Astrocyte (in vitro differentiated cells and primary cell): ENCODE measurements around the gene PARL. TPM values are rescaled to one million over a fixed set of nuclear protein-coding genes. Genes with fewer than 3 reads are reported as not detected.

Source experiments
- DNase-seq: peaks from one replicate; pipeline ENCODE4 v3.0.0-alpha.2; 2010; ENCODE audit warnings: low read depth
- FAIRE-seq: peaks from 2 replicates; lab custom pipeline; 2011; peaks lifted over from hg19 to GRCh38; lab: Jason Lieb, UNC
- H2AFZ ChIP-seq: 2 replicates; pipeline ENCODE4 v1.6.0; 2012; ENCODE audit warnings: low read depth, low read length, inconsistent platforms
- H3K27ac ChIP-seq: 2 replicates; pipeline ENCODE4 v1.5.1; 2011; ENCODE audit warnings: low read depth, low read length, inconsistent platforms
- H3K27me3 ChIP-seq: 2 replicates; pipeline ENCODE4 v1.6.0; 2011; ENCODE audit warnings: low read length, inconsistent platforms; ENCODE audit not compliant: insufficient read depth
- H3K36me3 ChIP-seq: 2 replicates; pipeline ENCODE4 v1.5.1; 2011; ENCODE audit warnings: low read length, inconsistent platforms; ENCODE audit not compliant: insufficient read depth
- H3K4me1 ChIP-seq: 2 replicates; pipeline ENCODE4 v1.5.1; 2011; ENCODE audit warnings: low read length, inconsistent platforms; ENCODE audit not compliant: insufficient read depth
- H3K4me2 ChIP-seq: 2 replicates; pipeline ENCODE4 v1.6.0; 2012; ENCODE audit warnings: low read length, inconsistent platforms
- H3K4me3 ChIP-seq: 2 replicates; pipeline ENCODE4 v1.5.1; 2011; ENCODE audit warnings: low read depth, mild to moderate bottlenecking, low read length, inconsistent platforms; ENCODE audit not compliant: insufficient read depth
- H3K79me2 ChIP-seq: 2 replicates; pipeline ENCODE4 v1.6.0; 2012; ENCODE audit warnings: mild to moderate bottlenecking, low read length, inconsistent platforms; ENCODE audit not compliant: insufficient read depth
- H3K9ac ChIP-seq: 2 replicates; pipeline ENCODE4 v1.6.0; 2012; ENCODE audit warnings: mild to moderate bottlenecking, low read length, inconsistent platforms
- H3K9me3 ChIP-seq: 2 replicates; pipeline ENCODE4 v1.5.1; 2012; ENCODE audit warnings: low read depth, mild to moderate bottlenecking, low read length, inconsistent platforms; ENCODE audit not compliant: insufficient read depth
- H4K20me1 ChIP-seq: 2 replicates; pipeline ENCODE4 v1.6.0; 2012; ENCODE audit warnings: low read length, inconsistent platforms; ENCODE audit not compliant: insufficient read depth
- H3K27ac Mint-ChIP-seq: one replicate; pipeline ENCODE4 v1.8.0; 2021; ENCODE audit warnings: mild to moderate bottlenecking, mixed read lengths; ENCODE audit not compliant: unreplicated experiment
- H3K27me3 Mint-ChIP-seq: one replicate; pipeline ENCODE4 v1.8.0; 2021; ENCODE audit warnings: low read depth, mixed read lengths; ENCODE audit not compliant: unreplicated experiment
- H3K36me3 Mint-ChIP-seq: one replicate; pipeline ENCODE4 v1.8.0; 2021; ENCODE audit warnings: low read depth, mixed read lengths; ENCODE audit not compliant: unreplicated experiment
- H3K4me1 Mint-ChIP-seq: one replicate; pipeline ENCODE4 v1.8.0; 2021; ENCODE audit warnings: low read depth, mixed read lengths; ENCODE audit not compliant: unreplicated experiment
- H3K4me3 Mint-ChIP-seq: one replicate; pipeline ENCODE4 v1.8.0; 2021; ENCODE audit warnings: mild to moderate bottlenecking, moderate library complexity, mixed read lengths; ENCODE audit not compliant: unreplicated experiment
- H3K9me3 Mint-ChIP-seq: one replicate; pipeline ENCODE4 v1.8.0; 2021; ENCODE audit warnings: mild to moderate bottlenecking, mixed read lengths; ENCODE audit not compliant: unreplicated experiment
- CTCF ChIP-seq: IDR thresholded peaks from 2 replicates; pipeline ENCODE4 v1.5.1; 2011; ENCODE audit warnings: low read depth, mild to moderate bottlenecking, inconsistent platforms, low read length, moderate library complexity; ENCODE audit not compliant: insufficient read depth
- EZH2 ChIP-seq: IDR thresholded peaks from 2 replicates; pipeline ENCODE4 v1.6.1; 2012; ENCODE audit warnings: mild to moderate bottlenecking, low read length, inconsistent platforms; ENCODE audit not compliant: insufficient read depth
- total RNA-seq: library from RNA; stranded (reverse); gene quantifications from 2 replicates; pipeline ENCODE4 v1.2.1, GENCODE V29; 2021

PARL gene
- total RNA-seq, 1 donor from 2014 or later = 64.7 TPM

DNA sequence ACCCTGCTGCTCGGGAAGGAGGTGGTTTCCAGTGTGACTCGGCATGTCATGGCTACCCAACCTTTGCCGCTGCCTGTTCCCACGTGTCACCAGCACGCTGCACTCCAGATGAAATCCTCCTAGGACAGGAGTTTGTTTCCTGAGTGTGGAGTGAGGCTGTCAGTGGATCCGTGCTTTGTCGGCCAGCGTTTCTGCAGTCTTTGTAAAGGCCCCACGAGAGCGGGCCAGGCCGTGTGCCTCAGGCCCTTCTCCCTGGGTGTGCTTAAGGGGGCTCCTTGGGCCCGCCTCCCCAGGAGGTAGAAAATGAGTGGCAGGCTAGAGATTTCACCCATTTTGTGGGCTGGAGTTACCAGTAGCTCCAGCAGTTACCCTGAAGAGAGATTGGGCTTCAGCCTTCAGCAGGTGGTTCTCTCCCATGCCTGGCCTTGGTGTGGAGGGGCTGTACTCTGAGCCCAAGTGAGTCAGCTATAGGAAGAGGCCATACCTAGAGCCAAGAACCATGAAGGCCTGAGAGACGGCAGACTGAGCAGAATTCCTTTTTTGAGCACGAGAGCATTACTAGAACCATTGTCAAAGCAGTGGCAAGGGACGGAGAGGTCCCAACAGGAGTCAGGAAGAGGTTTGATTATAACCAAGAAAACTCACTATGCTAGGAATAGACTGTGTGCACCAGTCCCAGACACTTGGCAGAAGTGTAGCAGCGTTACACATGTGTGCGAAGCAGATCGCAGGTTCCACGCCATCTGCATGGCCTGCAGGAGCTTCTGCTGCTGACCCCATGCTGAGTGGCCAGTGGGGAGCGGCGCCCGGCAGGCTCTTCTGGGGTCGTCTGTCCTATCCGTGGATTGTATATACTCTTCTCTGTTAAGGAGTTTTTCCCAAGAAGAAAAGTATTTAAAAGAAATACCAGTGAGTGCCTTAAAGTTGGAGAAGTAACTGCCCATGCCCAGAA lies 73.8 kb downstream of the PARL start:
- Mint-ChIP-seq H3K27ac (peak overlapping the region; percentile 12), H3K36me3 (peaks cover 26% of the 10 kb centered on the region), H3K9me3 (no peaks in the 10 kb centered on the region), H3K4me1 (no peaks in the 10 kb centered on the region), H3K27me3 (no peaks in the 10 kb centered on the region), H3K4me3 (no peak overlapping the region)
- no peak for TF ChIP-seq EZH2
- no peak for TF ChIP-seq CTCF
- H3K9me3 ChIP-seq = no peaks in the 10 kb centered on the region
- H2AFZ ChIP-seq = no peak overlapping the region
- no peak overlapping the region for H3K4me2 ChIP-seq
- DNase-seq (no peak), FAIRE-seq (no peak)
- no peak overlapping the region for H3K4me3 ChIP-seq
- no peaks in the 10 kb centered on the region for H3K79me2 ChIP-seq
- no peaks in the 10 kb centered on the region for H3K27me3 ChIP-seq
- H3K9ac ChIP-seq = no peak overlapping the region
- peaks cover 53% of the 10 kb centered on the region for H3K36me3 ChIP-seq
- H3K27ac ChIP-seq = no peak overlapping the region
- H4K20me1 ChIP-seq = no peaks in the 10 kb centered on the region
- no peaks in the 10 kb centered on the region for H3K4me1 ChIP-seq

DNA sequence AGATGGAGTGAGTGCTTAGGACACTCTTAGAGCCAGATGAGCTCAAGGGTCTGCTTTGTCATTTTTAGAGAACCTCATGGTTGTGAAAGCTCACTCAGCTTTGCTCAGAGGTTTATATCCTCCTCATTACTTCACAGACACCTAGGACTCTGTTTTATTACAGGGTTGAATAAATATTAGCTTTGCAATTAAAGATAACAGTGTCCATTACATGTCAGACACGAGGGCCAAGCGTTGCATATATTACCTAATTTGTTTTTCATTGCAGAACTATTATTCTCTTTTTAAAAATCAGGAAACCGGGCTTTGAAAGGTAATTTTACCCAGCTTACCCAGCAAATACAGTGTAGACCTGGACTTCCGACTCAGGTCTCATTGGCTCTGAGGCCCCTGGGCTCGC lies 75.4 kb downstream of the PARL start:
- Histone ChIP-seq H3K4me3 (no peak overlapping the region), H3K4me1 (no peaks in the 10 kb centered on the region), H3K4me2 (no peak overlapping the region), H2AFZ (no peak overlapping the region), H3K36me3 (peaks cover 59% of the 10 kb centered on the region), H3K27me3 (no peaks in the 10 kb centered on the region), H3K9me3 (no peaks in the 10 kb centered on the region), H4K20me1 (peaks cover 1% of the 10 kb centered on the region), H3K9ac (no peak overlapping the region), H3K79me2 (no peaks in the 10 kb centered on the region), H3K27ac (no peak overlapping the region)
- no peak overlapping the region for H3K4me3 Mint-ChIP-seq
- FAIRE-seq = no peak
- no peak for DNase-seq
- no peak overlapping the region for H3K27ac Mint-ChIP-seq
- no peaks in the 10 kb centered on the region for H3K9me3 Mint-ChIP-seq
- no peaks in the 10 kb centered on the region for H3K27me3 Mint-ChIP-seq
- no peak for TF ChIP-seq CTCF
- TF ChIP-seq EZH2 = no peak
- no peaks in the 10 kb centered on the region for H3K4me1 Mint-ChIP-seq
- peaks cover 29% of the 10 kb centered on the region for H3K36me3 Mint-ChIP-seq

DNA sequence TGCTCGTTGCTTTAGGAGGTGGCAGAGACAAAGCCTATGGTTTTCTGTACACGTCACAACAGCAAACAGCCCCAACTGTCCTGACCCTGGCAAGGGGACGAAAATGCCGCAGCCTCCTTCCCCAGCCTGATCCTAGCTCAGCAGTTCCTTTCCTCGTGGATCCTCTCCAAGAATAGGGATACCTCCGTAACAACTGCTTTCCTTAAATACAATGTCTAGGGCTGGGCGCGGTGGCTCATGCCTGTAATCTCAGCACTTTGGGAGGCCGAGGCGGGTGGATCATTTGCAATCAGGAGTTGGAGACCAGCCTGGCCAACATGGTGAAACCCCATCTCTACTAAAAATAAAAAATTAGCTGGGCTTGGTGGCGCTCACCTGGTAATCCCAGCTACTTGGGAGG lies 76.3 kb downstream of the PARL start:
- no peak overlapping the region for H2AFZ ChIP-seq
- no peaks in the 10 kb centered on the region for H3K4me1 Mint-ChIP-seq
- H3K9me3 ChIP-seq = no peaks in the 10 kb centered on the region
- no peaks in the 10 kb centered on the region for H3K4me1 ChIP-seq
- no peak overlapping the region for H3K27ac Mint-ChIP-seq
- H3K4me3 ChIP-seq = no peak overlapping the region
- no peaks in the 10 kb centered on the region for H3K79me2 ChIP-seq
- DNase-seq (no peak), FAIRE-seq (no peak)
- H3K4me3 Mint-ChIP-seq = no peak overlapping the region
- TF ChIP-seq EZH2 (no peak), CTCF (no peak)
- H3K9me3 Mint-ChIP-seq = no peaks in the 10 kb centered on the region
- no peak overlapping the region for H3K4me2 ChIP-seq
- H3K27me3 Mint-ChIP-seq = no peaks in the 10 kb centered on the region
- H3K9ac ChIP-seq = no peak overlapping the region
- H3K36me3 ChIP-seq = peaks cover 66% of the 10 kb centered on the region
- H3K27me3 ChIP-seq = no peaks in the 10 kb centered on the region
- peaks cover 34% of the 10 kb centered on the region for H3K36me3 Mint-ChIP-seq
- H3K27ac ChIP-seq = no peak overlapping the region
- peaks cover 3% of the 10 kb centered on the region for H4K20me1 ChIP-seq
